Activated CD8-positive, alpha-beta memory T cell treated with anti-CD3 and anti-CD28 coated beads for 24 hours (primary cell): ENCODE data around the gene PPP1R14D.
"Not testable (repeated sequence)": the region's sequence is repeated elsewhere in the genome, so short reads cannot be mapped to it uniquely, and the experiment has no call there.

Experiments
- DNase-seq: peaks from one replicate; pipeline ENCODE4 v3.0.0-alpha.2; 2020

Gene PPP1R14D, protein sequence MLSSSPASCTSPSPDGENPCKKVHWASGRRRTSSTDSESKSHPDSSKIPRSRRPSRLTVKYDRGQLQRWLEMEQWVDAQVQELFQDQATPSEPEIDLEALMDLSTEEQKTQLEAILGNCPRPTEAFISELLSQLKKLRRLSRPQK

DNA sequence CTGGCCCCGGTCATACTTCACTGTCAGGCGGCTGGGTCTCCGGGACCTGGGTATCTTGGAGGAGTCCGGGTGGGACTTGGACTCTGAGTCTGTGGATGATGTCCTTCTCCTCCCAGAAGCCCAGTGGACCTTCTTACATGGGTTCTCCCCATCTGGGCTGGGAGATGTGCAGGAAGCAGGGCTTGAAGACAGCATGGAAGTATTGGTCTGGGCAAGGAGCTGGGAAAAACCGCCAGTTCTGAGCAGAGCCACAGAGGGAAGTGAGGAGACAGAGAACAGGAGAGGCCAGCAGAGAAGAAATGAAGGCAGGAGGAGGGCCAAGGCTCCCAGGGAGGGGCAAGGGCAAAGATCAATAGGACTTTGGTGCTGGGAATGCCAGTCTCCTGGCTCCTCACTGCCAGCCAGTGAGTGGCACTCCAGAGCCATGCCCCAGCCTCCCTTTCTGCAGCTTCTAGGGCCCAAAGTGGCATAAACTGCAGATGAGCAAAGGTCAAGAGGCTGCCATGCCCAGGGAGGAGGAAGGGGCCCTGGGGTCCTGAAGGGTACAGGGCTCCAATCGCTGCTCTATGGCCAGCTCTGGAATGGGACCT lies at the start of gene PPP1R14D:
PPP1R14D (minus strand) TSS at position 262 of the 590 bp plus-strand sequence; CDS start at position 195, 67 bp downstream.
- no peak for DNase-seq

DNA sequence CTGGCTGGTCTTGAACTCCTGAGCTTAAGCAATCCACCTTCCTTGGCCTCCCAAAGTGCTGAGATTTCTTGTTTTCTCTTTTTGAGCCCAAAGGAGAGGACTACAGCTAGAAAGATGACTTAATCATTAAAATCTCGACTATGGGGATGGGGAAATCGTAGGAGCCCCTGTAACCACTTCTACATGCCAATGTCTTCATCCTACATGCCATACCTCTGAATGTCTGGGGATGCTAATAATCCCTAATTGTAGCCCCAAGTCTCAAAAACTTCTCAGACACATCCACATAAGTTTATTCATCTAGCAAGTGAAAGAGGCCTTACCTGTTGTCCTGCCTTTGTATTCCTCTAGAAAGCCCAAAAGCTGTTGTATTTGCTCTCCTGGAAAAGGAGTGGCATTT lies 49.2 kb upstream of the PPP1R14D start:
- DNase-seq, result no peak

DNA sequence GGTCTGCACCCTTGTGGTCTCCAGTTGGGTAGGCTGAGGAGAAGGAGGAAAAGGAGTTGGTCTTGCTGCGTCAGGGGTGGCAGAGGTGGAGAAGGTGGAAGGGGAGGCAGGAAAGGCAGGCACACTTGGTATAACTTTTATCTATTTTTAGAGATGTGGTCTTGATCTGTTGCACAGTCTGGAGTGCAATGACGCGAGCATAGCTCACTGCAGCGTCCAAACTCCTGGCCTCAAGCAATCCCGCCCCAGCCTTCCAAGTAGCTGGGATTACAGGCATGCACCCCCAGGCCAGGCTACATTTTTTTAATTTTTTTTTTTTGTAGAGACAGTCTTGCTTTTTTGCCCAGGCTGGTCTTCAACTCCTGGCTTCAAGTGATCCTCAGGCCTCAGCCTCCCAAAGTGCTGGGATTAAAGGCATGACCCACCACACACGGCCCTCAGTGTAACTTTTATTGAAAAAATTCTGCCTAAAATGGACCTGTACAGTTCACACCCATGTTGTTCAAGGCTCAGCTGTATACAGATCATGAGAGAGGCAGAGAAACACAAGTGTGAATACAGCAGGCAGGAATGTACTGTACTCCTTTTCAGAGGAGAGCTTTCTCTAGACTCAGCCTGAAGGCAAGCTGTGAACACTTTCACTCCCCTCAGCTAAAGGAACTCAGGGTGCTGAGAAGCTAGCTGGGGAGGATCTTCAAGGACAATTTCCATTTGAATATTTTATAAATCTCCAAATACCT lies 47.7 kb upstream of the PPP1R14D start:
- DNase-seq, result no peak

DNA sequence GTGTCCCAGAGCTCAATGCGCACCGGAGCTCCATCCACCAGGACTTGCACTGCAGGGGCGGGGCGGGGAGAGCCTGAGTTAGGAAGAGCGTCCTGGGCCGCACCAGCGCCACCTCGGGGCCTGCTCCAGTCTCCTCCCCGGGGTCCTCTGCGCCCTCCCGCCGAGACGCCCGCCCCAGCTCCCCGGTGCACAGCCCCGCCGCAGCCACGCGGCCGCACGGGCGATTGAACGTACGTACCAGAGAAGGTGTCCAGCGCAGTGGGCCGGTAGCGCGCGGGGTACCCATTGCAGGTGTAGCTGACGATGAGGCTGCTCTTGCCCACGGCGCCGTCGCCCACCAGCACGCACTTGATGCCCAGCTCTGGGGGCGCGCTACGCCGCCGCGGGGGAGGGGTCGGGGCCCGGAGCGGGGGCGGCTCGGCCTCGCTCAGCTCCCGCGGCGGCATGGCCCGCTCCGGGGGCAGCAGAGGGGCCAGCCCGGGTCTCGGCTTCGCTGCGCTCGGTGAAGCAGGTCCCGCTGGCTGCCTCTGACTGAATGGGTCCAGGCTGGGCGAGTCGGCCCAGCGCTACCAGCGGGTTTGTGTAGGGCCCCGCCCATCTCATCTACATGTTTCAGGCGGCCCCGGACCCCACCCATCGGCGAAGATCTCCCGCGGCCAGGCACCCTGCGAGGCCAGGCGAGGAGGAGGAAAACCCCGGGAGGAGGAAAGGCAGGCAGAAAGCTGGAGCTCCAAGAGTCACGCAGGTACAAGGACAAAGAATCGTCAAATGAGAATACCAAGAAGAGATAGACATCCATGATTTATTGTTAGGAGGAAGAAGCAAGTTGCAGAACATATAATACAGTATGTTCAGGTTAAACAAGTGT lies 45.4 kb upstream of the PPP1R14D start, which contains the start of gene RHOV:
RHOV (minus strand) TSS at position 541 of the 868 bp plus-strand sequence; CDS start at position 446, 95 bp downstream.
- peak; percentile 79 for DNase-seq

DNA sequence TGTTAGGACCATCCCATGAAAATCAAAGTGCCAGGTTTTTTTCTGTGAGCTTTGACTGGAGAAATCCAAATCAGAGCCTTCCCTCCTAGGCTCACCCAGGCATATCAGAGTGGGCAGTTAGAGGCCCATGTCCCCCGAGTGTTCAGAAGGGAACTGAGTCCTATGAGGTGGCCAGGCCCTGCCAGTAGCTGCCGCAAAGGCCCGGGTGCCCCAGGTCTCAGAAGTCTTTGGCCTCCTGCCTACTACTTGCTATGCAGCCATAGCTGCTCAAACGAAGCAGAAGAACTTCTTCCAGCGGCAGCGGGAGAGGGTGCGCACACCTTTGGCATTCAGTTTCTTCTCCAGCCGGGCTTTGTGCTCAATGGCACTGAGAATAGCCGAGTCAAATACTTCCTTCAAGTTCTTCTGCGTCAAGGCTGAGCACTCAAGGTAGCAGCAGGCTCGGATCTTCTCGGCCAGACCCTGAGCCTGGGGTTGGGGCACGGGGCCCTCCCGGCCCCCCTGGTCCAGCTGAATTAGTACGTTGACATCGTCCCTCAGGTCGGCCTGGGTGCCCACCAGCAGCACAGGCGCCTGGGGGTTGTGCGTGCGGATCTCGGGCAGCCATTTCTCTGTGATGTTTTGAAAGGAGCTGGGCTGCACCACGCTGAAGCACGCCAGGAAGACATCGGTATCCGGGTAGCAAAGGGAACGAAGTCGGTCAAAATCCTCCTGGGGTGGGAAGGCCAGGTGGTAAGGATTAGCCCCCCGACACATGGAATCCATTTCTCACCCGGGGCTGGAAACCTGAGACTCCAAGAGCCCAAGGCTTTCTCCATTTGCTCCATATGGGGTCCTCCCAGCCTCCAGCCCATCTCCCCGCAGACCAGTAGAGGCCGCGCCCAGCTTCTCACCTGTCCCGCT lies 44.5 kb upstream of the PPP1R14D start:
- no peak for DNase-seq

DNA sequence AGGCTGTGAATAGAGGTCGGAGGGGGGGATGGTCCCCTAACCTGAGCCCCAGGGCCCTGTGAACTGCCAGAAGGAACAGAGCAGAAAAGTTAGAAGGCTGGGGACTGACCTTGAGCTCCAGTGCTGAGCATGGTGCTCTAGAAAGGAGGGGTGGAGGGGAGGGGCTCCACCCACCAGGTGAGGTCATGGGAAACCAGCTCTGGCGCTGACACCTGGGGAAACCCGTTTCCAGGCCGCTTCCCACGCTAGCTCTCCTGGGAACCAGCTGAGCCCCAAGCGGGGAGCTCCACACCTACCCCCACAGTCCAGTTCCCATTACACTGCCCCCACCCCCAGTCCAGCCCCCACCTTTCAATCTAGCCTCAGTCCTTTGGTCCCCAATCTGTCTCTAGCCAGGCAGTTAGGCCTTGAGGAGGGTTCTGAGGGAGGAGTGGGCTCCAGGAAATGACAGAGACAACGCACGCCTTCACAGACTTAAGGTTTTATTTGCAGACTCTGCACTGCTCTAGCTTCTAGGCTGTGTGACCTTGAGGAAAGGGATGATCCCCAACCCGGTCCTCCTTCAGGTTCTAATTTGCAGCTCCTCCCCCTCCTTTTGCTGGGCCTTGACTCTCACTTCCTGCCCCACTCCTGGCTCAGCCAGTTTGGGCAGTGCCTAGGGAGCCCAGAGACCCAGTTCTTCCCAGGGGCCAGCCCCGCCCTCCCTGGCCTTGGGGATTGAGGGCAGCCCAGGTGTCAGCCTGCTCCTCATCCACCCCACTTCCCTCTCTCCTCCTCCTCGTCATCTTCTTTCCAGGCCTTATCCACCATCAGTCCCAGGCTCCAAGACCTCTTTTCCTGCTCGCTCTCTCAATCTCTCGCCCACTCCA lies 43.5 kb upstream of the PPP1R14D start:
- no peak for DNase-seq

DNA sequence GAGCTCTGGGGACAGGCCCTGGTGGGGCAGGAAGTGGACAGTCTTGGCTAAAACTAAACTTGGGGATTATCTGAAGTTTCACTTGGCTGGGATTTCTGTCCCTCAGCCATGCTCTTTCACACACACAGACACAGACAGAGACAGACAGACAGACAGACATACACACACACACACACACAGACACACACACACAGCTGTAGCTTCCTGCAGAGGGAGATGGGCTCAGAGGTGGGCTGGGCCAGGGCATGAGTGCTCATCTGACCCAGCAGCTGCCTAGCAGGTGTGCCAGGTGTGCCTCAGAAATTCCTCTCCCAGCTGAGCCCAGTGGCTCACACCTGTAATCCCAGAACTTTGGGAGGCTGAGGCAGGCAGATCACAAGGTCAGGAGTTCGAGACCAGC lies 42.2 kb upstream of the PPP1R14D start:
- DNase-seq, result no peak

DNA sequence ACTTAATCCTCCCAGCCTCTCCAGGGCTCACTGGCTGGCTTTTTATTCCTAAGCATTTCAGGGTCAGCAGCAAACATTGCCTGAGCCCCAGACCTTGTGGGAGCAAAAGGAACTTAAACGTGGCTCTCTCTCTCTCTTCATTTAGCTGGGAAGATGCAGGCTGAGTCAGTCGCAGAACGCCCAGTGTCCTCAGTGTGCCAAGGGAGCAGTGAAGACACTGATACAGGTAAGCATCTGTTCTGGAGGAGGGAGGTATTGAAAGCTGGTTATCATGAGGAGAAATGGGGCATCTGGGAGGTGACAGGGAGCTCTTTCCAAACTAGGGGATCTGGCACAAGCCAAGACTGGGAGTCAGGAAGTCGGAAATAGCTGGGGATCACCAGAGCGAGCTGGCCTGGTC lies 41.2 kb upstream of the PPP1R14D start:
- DNase-seq, result no peak

DNA sequence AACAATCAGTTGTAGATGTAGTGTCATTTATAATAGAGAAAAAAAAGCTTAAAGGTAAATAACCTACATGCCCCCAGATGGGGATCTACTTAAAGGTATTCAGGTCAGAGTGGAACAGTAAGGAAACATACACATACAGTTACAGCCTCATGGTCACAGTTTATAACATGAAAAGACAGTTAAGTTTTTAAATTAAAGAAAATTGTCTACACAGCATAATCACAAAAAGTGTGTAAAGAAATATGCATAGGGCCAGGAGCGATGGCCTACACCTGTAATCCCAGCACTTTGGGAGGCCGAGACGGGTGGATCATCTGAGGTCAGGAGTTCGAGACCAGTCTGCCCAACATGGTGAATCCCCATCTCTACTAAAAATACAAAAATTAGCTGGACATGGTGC lies 38.7 kb upstream of the PPP1R14D start:
- no peak for DNase-seq

DNA sequence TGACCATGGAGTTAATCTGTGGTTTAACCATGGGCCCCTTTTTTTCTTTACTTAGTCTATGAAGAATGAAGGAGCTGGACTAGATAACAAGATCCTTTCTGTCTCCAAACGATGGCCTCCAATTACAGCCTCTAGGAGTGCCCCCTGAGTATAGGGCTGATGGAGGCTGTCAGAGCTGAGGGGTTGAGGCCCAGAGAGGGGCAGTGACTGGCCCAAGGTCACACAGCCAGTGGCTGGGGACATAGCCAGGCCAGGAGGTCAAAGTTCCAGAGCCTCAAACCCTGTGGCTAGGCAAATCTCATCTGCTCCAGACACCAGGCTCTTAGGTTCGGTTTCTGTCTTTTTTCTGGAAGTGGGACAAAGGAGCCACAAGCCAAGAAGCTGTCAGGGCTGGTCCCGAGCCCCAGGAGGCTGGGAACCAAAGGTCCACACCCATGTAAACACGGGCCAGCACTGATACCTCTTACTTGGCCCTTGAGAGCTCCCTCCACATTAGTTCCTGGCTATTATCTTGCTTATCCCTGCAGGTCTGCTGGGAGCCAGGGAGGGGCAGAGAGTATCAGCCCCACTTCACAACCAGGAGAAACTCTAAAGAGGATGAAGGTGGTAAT lies 35.3 kb upstream of the PPP1R14D start:
- no peak for DNase-seq

DNA sequence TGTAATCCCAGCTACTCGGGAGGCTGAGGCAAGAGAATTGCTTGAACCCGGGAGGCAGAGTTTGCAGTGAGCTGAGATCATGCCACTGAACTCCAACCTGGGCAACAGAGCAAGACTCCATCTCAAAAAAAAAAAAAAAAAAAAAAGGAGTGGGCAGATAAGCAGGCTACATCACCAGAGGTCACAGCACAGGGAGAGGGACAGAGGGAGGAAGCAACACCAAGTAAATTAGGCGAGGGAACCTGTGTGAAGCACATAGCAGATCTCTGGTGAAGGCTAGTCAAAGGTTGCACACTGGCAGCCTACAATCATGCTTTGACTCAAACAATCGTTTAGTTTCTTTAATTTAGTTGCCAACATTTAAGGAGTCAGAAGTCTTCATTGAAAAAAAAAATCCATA lies 32.6 kb upstream of the PPP1R14D start:
- DNase-seq, result not testable (repeated sequence)

DNA sequence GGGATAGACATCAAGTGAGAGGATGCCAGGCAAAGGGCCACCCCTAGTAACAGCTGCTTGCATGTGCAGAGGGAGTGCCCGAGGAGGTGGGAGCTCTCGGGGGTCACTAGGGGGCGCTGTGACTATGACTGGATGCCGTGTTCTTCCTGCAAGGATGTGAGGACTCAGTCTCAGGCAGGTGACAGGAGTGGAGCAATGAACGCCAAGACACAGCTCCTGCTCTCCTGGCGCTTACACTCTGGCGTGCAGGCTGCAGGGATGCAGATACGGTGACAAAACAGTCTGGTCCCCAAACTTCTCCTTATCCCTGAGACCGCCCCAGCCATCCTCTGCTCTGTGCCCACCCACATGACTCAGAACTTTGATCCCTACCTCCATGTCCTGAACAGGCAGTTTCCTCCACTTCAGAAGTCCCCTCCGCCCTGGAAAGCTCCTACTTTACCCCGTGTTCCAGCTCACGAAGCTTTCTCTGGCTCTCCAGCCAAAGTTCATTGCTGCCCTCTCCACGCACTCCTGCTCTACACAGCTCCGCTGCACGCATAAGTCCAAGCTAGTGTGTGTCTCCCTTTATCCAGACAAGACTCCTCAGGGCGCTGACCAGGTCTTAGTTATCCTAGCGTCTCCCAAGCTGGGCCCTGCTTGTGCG lies 30.8 kb upstream of the PPP1R14D start:
- peak; percentile 91 for DNase-seq

DNA sequence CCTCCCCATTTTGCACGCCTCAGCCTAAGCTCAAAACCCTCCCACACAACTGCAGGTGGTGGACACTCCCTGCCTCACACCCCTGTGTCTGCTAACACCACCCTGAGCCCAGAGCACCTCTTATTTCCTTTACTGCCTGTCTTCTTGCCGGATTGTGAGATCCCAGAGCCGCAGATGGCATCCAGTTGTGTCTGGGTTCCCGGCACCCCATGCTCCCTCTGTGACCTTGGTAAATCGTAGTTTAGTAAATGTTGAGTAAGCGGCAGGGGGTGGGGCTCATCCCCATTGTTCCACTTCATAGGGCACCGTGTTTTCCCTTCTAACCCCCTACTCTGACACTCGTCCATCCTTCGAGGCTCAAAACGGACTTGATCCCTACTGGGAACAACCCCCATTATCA lies 30.2 kb upstream of the PPP1R14D start:
- DNase-seq, result no peak

DNA sequence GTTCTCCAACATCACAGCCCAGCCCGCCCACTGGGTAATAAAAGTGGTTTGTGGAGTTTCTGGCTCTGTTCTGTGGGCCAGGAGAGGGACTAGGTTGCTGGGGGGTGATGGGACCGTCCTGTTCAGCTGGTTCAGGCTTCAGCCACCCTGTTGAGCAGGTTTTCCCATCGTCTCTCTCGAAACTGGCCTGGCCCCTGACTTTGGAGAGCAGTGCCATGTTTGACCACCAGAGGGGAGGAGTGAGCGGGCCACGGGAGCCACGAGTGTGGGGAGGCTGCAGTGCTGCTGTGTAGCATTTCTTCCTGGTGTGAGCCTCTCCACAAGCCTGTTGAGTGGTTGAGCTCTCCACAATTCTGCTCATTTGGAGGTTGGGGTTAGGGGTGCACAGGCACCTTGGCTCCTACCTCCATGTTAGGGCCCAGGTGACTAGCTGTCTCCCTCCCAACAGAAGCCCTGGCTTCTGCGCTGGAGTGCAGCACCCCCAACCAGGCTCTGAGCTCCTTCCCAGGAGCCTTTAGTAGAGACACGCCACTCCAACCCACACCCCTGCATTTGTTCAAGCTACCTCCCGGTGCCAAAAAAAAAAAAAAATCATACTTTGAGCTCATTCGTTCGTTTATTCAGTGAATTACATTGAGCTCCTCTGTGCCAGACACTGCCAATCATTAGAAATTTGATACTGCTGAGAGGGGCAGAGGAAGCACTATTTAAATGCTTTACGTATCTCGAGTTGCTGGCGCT lies 29.3 kb upstream of the PPP1R14D start:
- peak; percentile 95 for DNase-seq

DNA sequence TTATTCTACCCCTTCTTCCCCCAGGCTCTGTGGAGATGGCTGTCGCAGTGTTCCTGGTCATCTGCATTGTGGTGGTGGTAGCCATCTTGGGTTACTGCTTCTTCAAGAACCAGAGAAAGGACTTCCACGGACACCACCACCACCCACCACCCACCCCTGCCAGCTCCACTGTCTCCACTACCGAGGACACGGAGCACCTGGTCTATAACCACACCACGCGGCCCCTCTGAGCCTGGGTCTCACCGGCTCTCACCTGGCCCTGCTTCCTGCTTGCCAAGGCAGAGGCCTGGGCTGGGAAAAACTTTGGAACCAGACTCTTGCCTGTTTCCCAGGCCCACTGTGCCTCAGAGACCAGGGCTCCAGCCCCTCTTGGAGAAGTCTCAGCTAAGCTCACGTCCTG lies 28.2 kb upstream of the PPP1R14D start:
- no peak for DNase-seq

DNA sequence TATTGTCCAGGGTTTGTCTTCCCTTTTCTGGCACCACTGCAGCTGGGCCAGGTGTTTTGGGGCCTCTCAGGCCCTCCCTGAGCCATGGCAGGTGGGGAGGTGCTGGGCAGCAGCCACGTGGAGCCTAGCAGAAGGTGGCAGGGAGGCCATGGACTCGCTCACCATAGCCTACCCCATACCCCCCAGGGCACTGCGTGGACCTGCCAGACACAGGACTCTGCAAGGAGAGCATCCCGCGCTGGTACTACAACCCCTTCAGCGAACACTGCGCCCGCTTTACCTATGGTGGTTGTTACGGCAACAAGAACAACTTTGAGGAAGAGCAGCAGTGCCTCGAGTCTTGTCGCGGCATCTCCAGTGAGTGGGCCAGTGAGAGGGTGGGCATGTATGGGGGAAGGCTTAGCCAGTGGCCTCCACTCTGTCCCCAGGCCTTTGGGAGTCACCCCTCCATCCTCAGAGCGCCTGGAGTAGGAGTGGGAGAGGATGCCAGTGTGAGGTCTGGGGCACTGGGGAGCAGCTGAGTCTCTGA lies 27.3 kb upstream of the PPP1R14D start:
- DNase-seq, result no peak

DNA sequence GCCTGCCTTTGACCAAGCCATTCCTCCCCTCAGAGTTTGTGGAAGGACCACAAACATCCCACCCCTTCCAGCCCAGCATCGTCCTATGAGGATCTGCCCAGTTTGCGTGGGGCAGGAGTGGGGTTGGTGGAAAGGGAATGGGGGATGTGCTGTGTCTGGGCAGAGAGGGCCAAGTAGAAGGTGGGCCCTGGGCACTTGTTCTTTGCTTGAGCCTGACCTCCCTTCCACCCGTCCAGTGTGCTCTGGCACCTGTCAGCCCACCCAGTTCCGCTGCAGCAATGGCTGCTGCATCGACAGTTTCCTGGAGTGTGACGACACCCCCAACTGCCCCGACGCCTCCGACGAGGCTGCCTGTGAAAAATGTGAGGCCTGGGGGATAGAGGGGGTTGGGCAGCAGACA lies 25.7 kb upstream of the PPP1R14D start:
- DNase-seq, result no peak

DNA sequence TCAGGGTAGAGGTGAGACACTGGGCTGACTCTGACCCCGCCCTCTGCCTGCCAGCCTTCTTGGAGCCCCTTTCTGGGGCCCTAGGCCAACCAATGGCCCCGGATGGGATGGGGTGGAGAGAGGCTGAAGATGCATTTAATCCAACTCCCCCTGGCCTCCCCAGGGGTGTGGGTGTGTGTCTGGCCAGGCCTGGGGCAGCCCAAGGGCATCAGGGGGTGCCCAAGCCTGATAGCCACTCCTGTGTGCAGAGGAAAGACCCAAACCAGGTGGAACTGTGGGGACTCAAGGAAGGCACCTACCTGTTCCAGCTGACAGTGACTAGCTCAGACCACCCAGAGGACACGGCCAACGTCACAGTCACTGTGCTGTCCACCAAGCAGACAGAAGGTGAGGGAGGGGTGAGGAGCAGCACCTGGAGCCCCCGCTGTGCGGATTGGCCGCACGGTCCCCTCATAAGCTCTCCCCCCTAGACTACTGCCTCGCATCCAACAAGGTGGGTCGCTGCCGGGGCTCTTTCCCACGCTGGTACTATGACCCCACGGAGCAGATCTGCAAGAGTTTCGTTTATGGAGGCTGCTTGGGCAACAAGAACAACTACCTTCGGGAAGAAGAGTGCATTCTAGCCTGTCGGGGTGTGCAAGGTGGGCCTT lies 24.9 kb upstream of the PPP1R14D start:
- DNase-seq, result no peak

DNA sequence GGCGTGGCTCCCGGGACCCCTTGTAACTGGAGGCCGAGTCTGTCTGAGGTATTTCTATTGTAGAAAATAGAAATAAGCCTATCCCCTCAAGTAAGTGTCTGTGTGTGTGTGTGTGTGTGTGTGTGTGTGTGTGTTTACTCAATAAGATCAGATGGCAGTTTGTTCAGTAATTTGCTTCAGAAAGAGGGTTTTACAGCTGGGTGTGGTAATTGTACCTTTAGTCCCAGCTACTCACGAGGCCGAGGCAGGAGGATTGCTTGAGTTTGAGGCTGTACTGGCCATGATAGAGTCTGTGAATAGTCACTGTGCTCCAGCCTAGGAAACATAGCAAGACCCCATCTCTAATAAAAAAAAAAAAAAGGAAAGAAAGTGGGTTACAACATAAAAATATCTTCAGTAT lies 24.0 kb upstream of the PPP1R14D start:
- no peak for DNase-seq
